ENCODE measurements around the gene AMIGO1.
A peak's percentile ranks its signal among the peaks of the same experiment; 100 is the strongest.

Gene AMIGO1

DNA sequence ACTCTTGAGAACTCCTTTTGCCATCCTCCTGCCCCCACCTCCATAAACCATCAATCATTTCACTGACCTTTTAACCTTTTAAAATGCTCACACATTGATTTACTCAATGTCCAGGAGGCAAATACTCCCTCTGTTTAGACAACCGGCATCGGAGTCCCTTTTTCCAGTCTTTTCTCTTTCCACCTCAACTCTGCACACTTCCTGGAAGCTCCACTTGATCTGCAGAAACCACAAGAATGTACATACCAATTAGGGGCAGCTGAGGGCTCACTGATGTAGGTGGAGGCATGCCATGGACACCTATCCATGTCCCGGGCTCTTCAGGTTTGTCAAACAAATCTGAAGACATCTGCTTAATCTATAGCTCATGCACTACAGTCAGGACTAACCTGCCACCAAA lies 5.3 kb upstream of the AMIGO1 start:
- H3K36me3 ChIP-seq (ENCODE audit: control insufficient read depth, insufficient read depth, low read length): no peaks in the 10 kb centered on the region
- H3K79me2 ChIP-seq: no peaks in the 10 kb centered on the region
- H3K9ac ChIP-seq: no peak overlapping the region
- no peak overlapping the region for H3K27ac ChIP-seq
- no peak overlapping the region for H3K4me3 ChIP-seq (ENCODE audit: low read depth, low read length)
- no peaks in the 10 kb centered on the region for H3K4me1 ChIP-seq
- no peaks in the 10 kb centered on the region for H3K27me3 ChIP-seq (ENCODE audit: control insufficient read depth, insufficient read depth, low read length)
- H3K9me3 ChIP-seq (ENCODE audit: control insufficient read depth, low read length): no peaks in the 10 kb centered on the region
- TF ChIP-seq, protein P1, sequence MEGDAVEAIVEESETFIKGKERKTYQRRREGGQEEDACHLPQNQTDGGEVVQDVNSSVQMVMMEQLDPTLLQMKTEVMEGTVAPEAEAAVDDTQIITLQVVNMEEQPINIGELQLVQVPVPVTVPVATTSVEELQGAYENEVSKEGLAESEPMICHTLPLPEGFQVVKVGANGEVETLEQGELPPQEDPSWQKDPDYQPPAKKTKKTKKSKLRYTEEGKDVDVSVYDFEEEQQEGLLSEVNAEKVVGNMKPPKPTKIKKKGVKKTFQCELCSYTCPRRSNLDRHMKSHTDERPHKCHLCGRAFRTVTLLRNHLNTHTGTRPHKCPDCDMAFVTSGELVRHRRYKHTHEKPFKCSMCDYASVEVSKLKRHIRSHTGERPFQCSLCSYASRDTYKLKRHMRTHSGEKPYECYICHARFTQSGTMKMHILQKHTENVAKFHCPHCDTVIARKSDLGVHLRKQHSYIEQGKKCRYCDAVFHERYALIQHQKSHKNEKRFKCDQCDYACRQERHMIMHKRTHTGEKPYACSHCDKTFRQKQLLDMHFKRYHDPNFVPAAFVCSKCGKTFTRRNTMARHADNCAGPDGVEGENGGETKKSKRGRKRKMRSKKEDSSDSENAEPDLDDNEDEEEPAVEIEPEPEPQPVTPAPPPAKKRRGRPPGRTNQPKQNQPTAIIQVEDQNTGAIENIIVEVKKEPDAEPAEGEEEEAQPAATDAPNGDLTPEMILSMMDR (IDR thresholded peaks at IDR 0.05): no peak
- H2AFZ ChIP-seq: no peak overlapping the region
- no peak overlapping the region for H3K4me2 ChIP-seq (ENCODE audit: low read length)

DNA sequence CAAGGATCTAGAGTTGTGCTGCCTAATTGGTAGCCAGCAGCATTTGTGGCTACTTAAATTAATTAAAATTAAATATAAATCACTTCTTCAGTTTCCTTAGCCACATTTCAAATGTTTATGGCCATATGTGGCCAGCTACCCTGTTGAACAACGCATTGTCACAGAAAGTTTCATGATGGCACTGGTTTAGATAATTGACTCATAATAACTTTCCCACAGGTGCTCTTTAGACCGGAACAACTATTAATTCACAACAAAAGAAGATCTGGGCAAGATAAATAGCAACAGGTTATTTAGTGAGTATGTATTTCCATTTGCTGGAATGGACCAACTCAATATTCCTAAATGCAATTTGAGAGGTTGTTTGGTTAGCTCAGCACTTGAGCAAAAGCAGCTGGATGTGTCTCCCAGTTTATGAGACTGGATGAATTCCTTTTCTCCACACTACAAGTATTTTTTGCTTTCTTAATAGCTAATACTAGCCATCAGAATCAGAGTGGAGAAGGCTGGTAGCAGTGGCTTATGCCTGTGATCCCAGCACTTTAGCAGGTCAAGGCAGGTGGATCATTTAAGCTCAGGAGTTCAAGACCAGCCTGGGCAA lies 3.7 kb upstream of the AMIGO1 start:
- Histone ChIP-seq H3K9me3 (ENCODE audit: control insufficient read depth, low read length) (no peaks in the 10 kb centered on the region), H3K79me2 (no peaks in the 10 kb centered on the region), H3K4me2 (ENCODE audit: low read length) (no peak overlapping the region), H3K9ac (no peak overlapping the region), H3K36me3 (ENCODE audit: control insufficient read depth, insufficient read depth, low read length) (no peaks in the 10 kb centered on the region), H2AFZ (no peak overlapping the region), H3K4me3 (ENCODE audit: low read depth, low read length) (no peak overlapping the region), H3K4me1 (no peaks in the 10 kb centered on the region), H3K27ac (no peak overlapping the region), H3K27me3 (ENCODE audit: control insufficient read depth, insufficient read depth, low read length) (no peaks in the 10 kb centered on the region)
- TF ChIP-seq, protein P1 (IDR thresholded peaks at IDR 0.05): no peak

DNA sequence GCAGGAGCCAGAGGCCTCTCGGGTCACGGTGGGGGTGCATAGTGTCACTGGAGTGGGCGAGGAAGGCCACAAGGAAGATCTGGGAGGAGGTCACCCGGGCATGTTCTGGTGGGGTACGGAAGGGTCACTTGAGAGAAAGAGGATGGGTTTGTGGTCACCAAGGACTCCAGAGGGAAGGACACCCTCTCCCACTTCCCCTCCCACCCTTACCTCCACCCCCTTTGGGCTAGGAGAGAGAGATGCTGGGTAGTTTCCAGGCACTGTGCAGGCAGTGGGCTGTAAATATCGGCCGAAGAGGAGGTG lies 703 bp downstream of the AMIGO1 start:
- TF ChIP-seq, protein P1 (IDR thresholded peaks at IDR 0.05): no peak
- Histone ChIP-seq H3K9me3 (ENCODE audit: control insufficient read depth, low read length) (no peaks in the 10 kb centered on the region), H3K4me3 (ENCODE audit: low read depth, low read length) (peak overlapping the region; percentile 63), H3K4me2 (ENCODE audit: low read length) (peak overlapping the region; percentile 96), H3K27me3 (ENCODE audit: control insufficient read depth, insufficient read depth, low read length) (no peaks in the 10 kb centered on the region), H3K36me3 (ENCODE audit: control insufficient read depth, insufficient read depth, low read length) (no peaks in the 10 kb centered on the region), H3K9ac (no peak overlapping the region), H3K4me1 (no peaks in the 10 kb centered on the region), H3K27ac (no peak overlapping the region), H3K79me2 (no peaks in the 10 kb centered on the region), H2AFZ (peak overlapping the region; percentile 51)

DNA sequence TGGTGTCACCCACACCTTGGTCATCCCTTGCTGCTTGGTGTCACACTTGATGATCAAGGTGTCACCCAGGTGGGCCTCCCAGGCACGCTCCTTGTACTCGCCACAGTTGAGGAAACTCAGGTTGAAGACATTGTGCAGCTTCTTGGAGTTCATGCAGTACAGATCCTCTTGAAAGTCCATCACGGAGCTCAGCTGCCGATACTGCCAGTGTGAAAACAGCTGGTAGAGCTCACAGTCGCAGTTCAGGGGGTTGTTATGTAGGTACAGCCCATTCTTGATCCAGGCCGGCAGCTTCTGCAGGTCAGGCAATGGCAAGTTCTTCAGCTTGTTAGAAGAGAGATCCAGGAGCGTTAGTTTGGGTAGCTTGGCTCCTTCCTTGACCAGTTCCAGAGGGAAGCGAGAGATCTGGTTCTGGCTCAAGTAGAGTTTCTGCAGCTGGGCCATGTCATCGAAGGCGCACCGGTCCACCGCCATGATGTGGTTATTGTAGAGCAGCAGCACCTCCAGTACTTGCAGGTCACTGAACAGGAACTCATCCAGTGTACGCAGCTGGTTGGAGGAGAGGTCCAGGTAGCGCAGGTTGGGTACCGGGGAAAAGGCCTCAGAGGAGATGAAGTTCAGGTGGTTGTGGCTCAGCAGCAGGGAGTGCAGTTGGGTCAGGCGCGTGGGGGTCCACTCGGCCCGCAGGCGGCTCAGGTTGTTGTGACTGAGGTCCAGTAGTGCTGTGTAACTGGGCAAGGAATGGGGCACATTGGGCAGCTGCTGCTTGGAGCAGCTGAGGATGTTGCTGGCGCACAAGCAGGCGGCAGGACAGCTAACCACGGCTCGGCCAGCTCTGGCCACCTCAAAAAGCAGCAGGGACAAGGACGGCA lies 1.3 kb downstream of the AMIGO1 start:
- Histone ChIP-seq H2AFZ (no peak overlapping the region), H3K9me3 (ENCODE audit: control insufficient read depth, low read length) (no peaks in the 10 kb centered on the region), H3K36me3 (ENCODE audit: control insufficient read depth, insufficient read depth, low read length) (no peaks in the 10 kb centered on the region), H3K4me1 (no peaks in the 10 kb centered on the region), H3K79me2 (no peaks in the 10 kb centered on the region), H3K9ac (no peak overlapping the region), H3K27ac (no peak overlapping the region), H3K4me3 (ENCODE audit: low read depth, low read length) (peak overlapping the region; percentile 63), H3K4me2 (ENCODE audit: low read length) (peak overlapping the region; percentile 96), H3K27me3 (ENCODE audit: control insufficient read depth, insufficient read depth, low read length) (no peaks in the 10 kb centered on the region)
- TF ChIP-seq, protein P1 (IDR thresholded peaks at IDR 0.05): no peak

All from parathyroid adenoma (tissue), 2 donors.